ENCODE results near the gene CABLES2. TPM values are rescaled to one million over a fixed set of nuclear protein-coding genes. Genes with fewer than 3 reads are reported as not detected.

CABLES2 gene
- polyA plus RNA-seq, 2 donors = 1.6 to 2.4 TPM

GRCh38 chr20:62437496-62437895 is 30.4 kb upstream of the CABLES2 start:
- H3K27ac ChIP-seq (ENCODE audit: low read depth in 2 of 2, low read length in 1 of 2) = no peak overlapping the region
- peaks cover 0 to 3% of the 10 kb centered on the region in 2 donors for H3K27me3 ChIP-seq (ENCODE audit: control insufficient read depth in 1 of 2, insufficient read depth in 2 of 2, low read length in 2 of 2)
- 55 to 68% methylated on average over 12 of the region's 12 CpGs for WGBS, 2 donors
- H3K4me3 ChIP-seq (ENCODE audit: low read depth in 1 of 2, low read length in 2 of 2) = no peak overlapping the region
- no peaks in the 10 kb centered on the region for H3K36me3 ChIP-seq (ENCODE audit: control insufficient read depth in 2 of 2, insufficient read depth in 2 of 2, low read length in 1 of 2)
- H3K9me3 ChIP-seq (ENCODE audit: control insufficient read depth in 2 of 2, insufficient read depth in 1 of 2, low read depth in 1 of 2, low read length in 1 of 2) = no peaks in the 10 kb centered on the region
- H3K4me1 ChIP-seq (ENCODE audit: control insufficient read depth in 2 of 2, insufficient read depth in 2 of 2, low read length in 1 of 2) = peaks cover 0 to 3% of the 10 kb centered on the region in 2 donors

- Histone ChIP-seq H3K36me3 (ENCODE audit: control insufficient read depth in 2 of 2, insufficient read depth in 2 of 2, low read length in 1 of 2) (no peaks in the 10 kb centered on the region), H3K9me3 (ENCODE audit: control insufficient read depth in 2 of 2, insufficient read depth in 1 of 2, low read depth in 1 of 2, low read length in 1 of 2) (no peaks in the 10 kb centered on the region), H3K27ac (ENCODE audit: low read depth in 2 of 2, low read length in 1 of 2) (no peak overlapping the region), H3K4me3 (ENCODE audit: low read depth in 1 of 2, low read length in 2 of 2) (no peak overlapping the region), H3K4me1 (ENCODE audit: control insufficient read depth in 2 of 2, insufficient read depth in 2 of 2, low read length in 1 of 2) (peaks cover 0 to 3% of the 10 kb centered on the region in 2 donors), H3K27me3 (ENCODE audit: control insufficient read depth in 1 of 2, insufficient read depth in 2 of 2, low read length in 2 of 2) (peaks cover 0 to 3% of the 10 kb centered on the region in 2 donors)
- 89 to 96% methylated on average over 3 of the region's 3 CpGs for WGBS, 2 donors
These were observed 29.6 kb upstream of the CABLES2 start for GRCh38 chr20:62436692-62437091.

- Histone ChIP-seq H3K4me3 (ENCODE audit: low read depth in 1 of 2, low read length in 2 of 2) (no peak overlapping the region), H3K9me3 (ENCODE audit: control insufficient read depth in 2 of 2, insufficient read depth in 1 of 2, low read depth in 1 of 2, low read length in 1 of 2) (no peaks in the 10 kb centered on the region), H3K27ac (ENCODE audit: low read depth in 2 of 2, low read length in 1 of 2) (no peak overlapping the region), H3K4me1 (ENCODE audit: control insufficient read depth in 2 of 2, insufficient read depth in 2 of 2, low read length in 1 of 2) (peaks cover 0 to 3% of the 10 kb centered on the region in 2 donors), H3K36me3 (ENCODE audit: control insufficient read depth in 2 of 2, insufficient read depth in 2 of 2, low read length in 1 of 2) (no peaks in the 10 kb centered on the region), H3K27me3 (ENCODE audit: control insufficient read depth in 1 of 2, insufficient read depth in 2 of 2, low read length in 2 of 2) (peaks cover 0 to 3% of the 10 kb centered on the region in 2 donors)
- 47 to 55% methylated on average over 32 of the region's 32 CpGs for WGBS, 2 donors
These were observed 26.8 kb upstream of the CABLES2 start for GRCh38 chr20:62433658-62434497.

- no peaks in the 10 kb centered on the region for H3K9me3 ChIP-seq (ENCODE audit: control insufficient read depth in 2 of 2, insufficient read depth in 1 of 2, low read depth in 1 of 2, low read length in 1 of 2)
- no peak overlapping the region for H3K4me3 ChIP-seq (ENCODE audit: low read depth in 1 of 2, low read length in 2 of 2)
- H3K4me1 ChIP-seq (ENCODE audit: control insufficient read depth in 2 of 2, insufficient read depth in 2 of 2, low read length in 1 of 2) = peaks cover 8 to 15% of the 10 kb centered on the region in 2 donors
- H3K27me3 ChIP-seq (ENCODE audit: control insufficient read depth in 1 of 2, insufficient read depth in 2 of 2, low read length in 2 of 2) = no peaks in the 10 kb centered on the region
- H3K36me3 ChIP-seq (ENCODE audit: control insufficient read depth in 2 of 2, insufficient read depth in 2 of 2, low read length in 1 of 2) = no peaks in the 10 kb centered on the region
- 63 to 72% methylated on average over 23 of the region's 23 CpGs for WGBS, 2 donors
- no peak overlapping the region for H3K27ac ChIP-seq (ENCODE audit: low read depth in 2 of 2, low read length in 1 of 2)
These were observed 23.9 kb upstream of the CABLES2 start for GRCh38 chr20:62430866-62431447.

- WGBS, 2 donors = 52 to 65% methylated on average over 10 of the region's 10 CpGs
- no peak overlapping the region for H3K27ac ChIP-seq (ENCODE audit: low read depth in 2 of 2, low read length in 1 of 2)
- no peaks in the 10 kb centered on the region for H3K9me3 ChIP-seq (ENCODE audit: control insufficient read depth in 2 of 2, insufficient read depth in 1 of 2, low read depth in 1 of 2, low read length in 1 of 2)
- H3K4me1 ChIP-seq (ENCODE audit: control insufficient read depth in 2 of 2, insufficient read depth in 2 of 2, low read length in 1 of 2) = peaks cover 8 to 18% of the 10 kb centered on the region in 2 donors
- no peaks in the 10 kb centered on the region for H3K36me3 ChIP-seq (ENCODE audit: control insufficient read depth in 2 of 2, insufficient read depth in 2 of 2, low read length in 1 of 2)
- H3K27me3 ChIP-seq (ENCODE audit: control insufficient read depth in 1 of 2, insufficient read depth in 2 of 2, low read length in 2 of 2) = no peaks in the 10 kb centered on the region
- no peak overlapping the region for H3K4me3 ChIP-seq (ENCODE audit: low read depth in 1 of 2, low read length in 2 of 2)
These were observed 23.3 kb upstream of the CABLES2 start for GRCh38 chr20:62430311-62430853.

- H3K4me1 ChIP-seq (ENCODE audit: control insufficient read depth in 2 of 2, insufficient read depth in 2 of 2, low read length in 1 of 2) = peaks cover 8 to 21% of the 10 kb centered on the region in 2 donors
- H3K27me3 ChIP-seq (ENCODE audit: control insufficient read depth in 1 of 2, insufficient read depth in 2 of 2, low read length in 2 of 2) = no peaks in the 10 kb centered on the region
- H3K36me3 ChIP-seq (ENCODE audit: control insufficient read depth in 2 of 2, insufficient read depth in 2 of 2, low read length in 1 of 2) = peaks cover 0 to 4% of the 10 kb centered on the region in 2 donors
- 75 to 83% methylated on average over 21 to 23 of the region's 23 CpGs for WGBS, 2 donors
- no peak overlapping the region for H3K4me3 ChIP-seq (ENCODE audit: low read depth in 1 of 2, low read length in 2 of 2)
- H3K27ac ChIP-seq (ENCODE audit: low read depth in 2 of 2, low read length in 1 of 2) = no peak overlapping the region
- H3K9me3 ChIP-seq (ENCODE audit: control insufficient read depth in 2 of 2, insufficient read depth in 1 of 2, low read depth in 1 of 2, low read length in 1 of 2) = no peaks in the 10 kb centered on the region
These were observed 22.6 kb upstream of the CABLES2 start for GRCh38 chr20:62429455-62430310.

GRCh38 chr20:62428396-62429295 is 21.6 kb upstream of the CABLES2 start:
- Histone ChIP-seq H3K4me1 (ENCODE audit: control insufficient read depth in 2 of 2, insufficient read depth in 2 of 2, low read length in 1 of 2) (peaks cover 8 to 24% of the 10 kb centered on the region in 2 donors), H3K27ac (ENCODE audit: low read depth in 2 of 2, low read length in 1 of 2) (no peak overlapping the region)

GRCh38 chr20:62428002-62428372 is 20.9 kb upstream of the CABLES2 start:
- H3K4me1 ChIP-seq (ENCODE audit: control insufficient read depth in 2 of 2, insufficient read depth in 2 of 2, low read length in 1 of 2) = peaks cover 8 to 24% of the 10 kb centered on the region in 2 donors
- H3K9me3 ChIP-seq (ENCODE audit: control insufficient read depth in 2 of 2, insufficient read depth in 1 of 2, low read depth in 1 of 2, low read length in 1 of 2) = no peaks in the 10 kb centered on the region
- no peaks in the 10 kb centered on the region for H3K27me3 ChIP-seq (ENCODE audit: control insufficient read depth in 1 of 2, insufficient read depth in 2 of 2, low read length in 2 of 2)
- no peak overlapping the region for H3K4me3 ChIP-seq (ENCODE audit: low read depth in 1 of 2, low read length in 2 of 2)
- peaks cover 0 to 4% of the 10 kb centered on the region in 2 donors for H3K36me3 ChIP-seq (ENCODE audit: control insufficient read depth in 2 of 2, insufficient read depth in 2 of 2, low read length in 1 of 2)
- peak overlapping the region; percentile 80 to 88 for H3K27ac ChIP-seq (ENCODE audit: low read depth in 2 of 2, low read length in 1 of 2)
- WGBS, 2 donors = 69 to 71% methylated on average over 10 of the region's 10 CpGs

More at GRCh38 chr20:62428396-62429295, 21.6 kb upstream of the CABLES2 start:
- WGBS, 2 donors = 51 to 53% methylated on average over 31 of the region's 31 CpGs
- H3K36me3 ChIP-seq (ENCODE audit: control insufficient read depth in 2 of 2, insufficient read depth in 2 of 2, low read length in 1 of 2) = peaks cover 0 to 4% of the 10 kb centered on the region in 2 donors
- no peaks in the 10 kb centered on the region for H3K9me3 ChIP-seq (ENCODE audit: control insufficient read depth in 2 of 2, insufficient read depth in 1 of 2, low read depth in 1 of 2, low read length in 1 of 2)
- H3K27me3 ChIP-seq (ENCODE audit: control insufficient read depth in 1 of 2, insufficient read depth in 2 of 2, low read length in 2 of 2) = no peaks in the 10 kb centered on the region
- no peak overlapping the region for H3K4me3 ChIP-seq (ENCODE audit: low read depth in 1 of 2, low read length in 2 of 2)
